HG03378 (cell line): ENCODE measurements around the gene GPR137.
A peak's percentile ranks its signal among the peaks of the same experiment; 100 is the strongest.
"Not testable (repeated sequence)": the region's sequence is repeated elsewhere in the genome, so short reads cannot be mapped to it uniquely, and the experiment has no call there.

Source experiments
- ATAC-seq: cut with Tn5 transposase; IDR thresholded peaks from one replicate; pipeline ENCODE4 v1.9.1; 2021; ENCODE audit warnings: mild to moderate bottlenecking, moderate library complexity; ENCODE audit not compliant: unreplicated experiment

GPR137 gene

GRCh38 chr11:64284962-64285884 lies at the start of gene GPR137:
Gene GPR137, plus strand, starts transcription at chr11:64285848. Its CDS starts 677 bp downstream, at chr11:64286525.
- ATAC-seq = peak; percentile 48

GRCh38 chr11:64237484-64237951 lies 48.1 kb upstream of the GPR137 start:
- no peak for ATAC-seq

GRCh38 chr11:64238076-64238475 lies 47.6 kb upstream of the GPR137 start:
- ATAC-seq = no peak

GRCh38 chr11:64238999-64239398 lies 46.6 kb upstream of the GPR137 start:
- ATAC-seq = no peak

- peak; percentile 8 for ATAC-seq
Measured at GRCh38 chr11:64239662-64240434, 45.8 kb upstream of the GPR137 start.

- peak; percentile 38 for ATAC-seq
Measured at GRCh38 chr11:64240435-64241240, 45.0 kb upstream of the GPR137 start, which contains the start of gene FKBP2. Gene FKBP2, plus strand, starts transcription at chr11:64241095. Its CDS starts 1,293 bp downstream, at chr11:64242388.

- ATAC-seq = peak; percentile 51
Measured at GRCh38 chr11:64241241-64241490, 44.5 kb upstream of the GPR137 start.

GRCh38 chr11:64241491-64242374 lies 43.9 kb upstream of the GPR137 start:
- ATAC-seq = peak; percentile 5

- ATAC-seq = no peak
Measured at GRCh38 chr11:64243236-64243854, 42.3 kb upstream of the GPR137 start.

- ATAC-seq = no peak
Measured at GRCh38 chr11:64244107-64244506, 41.5 kb upstream of the GPR137 start.

- ATAC-seq = no peak
Measured at GRCh38 chr11:64244966-64245365, 40.7 kb upstream of the GPR137 start.

GRCh38 chr11:64245401-64245796 lies 40.2 kb upstream of the GPR137 start:
- no peak for ATAC-seq

- no peak for ATAC-seq
Measured at GRCh38 chr11:64245797-64246620, 39.6 kb upstream of the GPR137 start.

- ATAC-seq = not testable (repeated sequence)
Measured at GRCh38 chr11:64246621-64246870, 39.1 kb upstream of the GPR137 start.

GRCh38 chr11:64246871-64247728 lies 38.5 kb upstream of the GPR137 start, which contains the start of gene PPP1R14B:
Gene PPP1R14B, minus strand, starts transcription at chr11:64246943. Its CDS starts 270 bp downstream, at chr11:64246673.
- ATAC-seq = no peak

- no peak for ATAC-seq
Measured at GRCh38 chr11:64247729-64248531, 37.7 kb upstream of the GPR137 start.

GRCh38 chr11:64248578-64248977 lies 37.1 kb upstream of the GPR137 start:
- ATAC-seq = no peak
